ENCODE measurements around the gene GPC6.

The GPC6 gene

DNA sequence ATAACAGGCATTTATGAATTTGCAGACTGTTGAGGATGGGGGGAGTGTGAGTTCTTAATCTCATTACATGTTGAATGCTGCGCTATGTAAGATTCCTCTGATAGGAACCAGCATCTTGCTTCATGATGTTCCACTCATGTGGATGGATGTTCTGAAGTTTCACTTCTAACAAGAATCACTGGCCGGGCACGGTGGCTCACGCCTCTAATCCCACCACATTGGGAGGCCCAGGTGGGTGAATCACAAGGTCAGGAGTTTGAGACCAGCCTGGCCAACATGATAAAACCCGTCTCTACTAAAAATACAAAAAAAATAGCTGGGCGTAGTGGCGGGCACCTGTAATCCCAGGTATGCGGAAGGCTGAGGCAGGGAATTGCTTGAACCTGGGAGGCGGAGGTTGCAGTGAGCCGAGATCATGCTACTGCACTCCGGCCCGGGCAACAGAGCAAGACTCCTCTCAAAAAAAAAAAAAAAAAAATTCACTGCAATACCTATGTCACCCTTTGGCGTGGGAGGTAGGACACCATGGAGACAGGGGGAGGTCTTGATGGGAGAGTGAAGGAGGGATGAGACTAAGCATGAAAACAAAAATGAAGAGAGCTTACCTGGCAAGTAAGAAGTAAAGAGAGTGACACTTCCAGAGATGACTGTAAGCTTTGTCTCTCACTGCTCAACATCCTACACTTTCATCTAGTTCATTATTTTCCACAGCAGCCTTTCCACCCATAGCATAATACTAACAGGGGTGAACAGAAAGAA, 1119.8 kb downstream of the GPC6 start:
- no peak for DNase-seq (ENCODE audit: low read depth)

DNA sequence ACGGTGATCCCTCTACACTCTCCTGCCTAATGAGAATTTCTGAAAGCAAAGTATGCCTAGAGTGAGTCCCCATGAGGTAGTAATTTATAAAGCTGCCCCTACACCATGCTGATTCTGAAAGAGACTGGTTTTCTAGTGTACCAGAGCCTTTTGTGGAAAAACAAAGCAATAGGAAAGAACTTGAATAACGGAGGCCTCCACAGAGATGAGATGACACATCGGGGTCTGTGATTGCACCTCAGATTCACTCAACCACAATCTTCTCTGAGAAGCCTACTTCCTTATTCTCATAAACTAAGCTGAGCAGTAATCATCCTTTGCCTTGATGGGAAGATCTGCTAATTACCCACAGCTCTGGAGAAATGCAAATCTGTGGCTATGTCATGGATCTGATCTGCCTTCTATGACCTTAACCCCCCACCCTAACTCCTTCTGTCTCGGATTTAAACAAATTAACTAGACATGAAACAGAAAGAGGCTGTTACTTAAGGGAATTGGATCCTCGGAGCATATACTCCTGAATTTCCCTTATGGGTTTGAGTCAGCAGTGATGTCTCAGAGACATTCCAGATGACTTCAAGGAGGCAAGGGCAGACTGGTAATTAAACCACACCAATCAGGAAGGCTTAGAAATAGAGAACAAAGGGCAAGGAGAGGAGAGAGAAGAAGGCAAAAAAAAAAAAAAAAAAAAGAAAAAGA, 1124.8 kb downstream of the GPC6 start:
- DNase-seq (ENCODE audit: low read depth): peak; percentile 93

DNA sequence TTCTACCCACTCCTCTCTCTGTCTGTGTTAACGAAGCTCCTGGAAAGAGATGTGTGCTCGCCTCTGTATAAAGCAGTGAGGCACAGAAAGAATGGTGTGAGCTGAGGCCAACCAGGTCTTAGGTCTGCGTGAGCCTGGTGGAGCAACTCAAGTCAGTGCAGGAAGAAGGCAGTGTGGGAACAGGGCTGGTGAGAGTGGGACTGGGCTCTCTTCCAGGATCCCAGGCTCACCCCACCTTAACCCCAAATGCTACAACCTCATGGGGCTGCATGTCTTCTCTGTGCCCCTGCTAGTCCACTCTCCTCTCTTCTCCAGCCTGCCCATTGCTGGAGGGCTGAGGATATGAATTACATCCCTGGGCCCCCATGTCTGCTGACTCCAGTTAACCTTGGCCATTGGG, 1125.5 kb downstream of the GPC6 start:
- DNase-seq (ENCODE audit: low read depth): peak; percentile 80

DNA sequence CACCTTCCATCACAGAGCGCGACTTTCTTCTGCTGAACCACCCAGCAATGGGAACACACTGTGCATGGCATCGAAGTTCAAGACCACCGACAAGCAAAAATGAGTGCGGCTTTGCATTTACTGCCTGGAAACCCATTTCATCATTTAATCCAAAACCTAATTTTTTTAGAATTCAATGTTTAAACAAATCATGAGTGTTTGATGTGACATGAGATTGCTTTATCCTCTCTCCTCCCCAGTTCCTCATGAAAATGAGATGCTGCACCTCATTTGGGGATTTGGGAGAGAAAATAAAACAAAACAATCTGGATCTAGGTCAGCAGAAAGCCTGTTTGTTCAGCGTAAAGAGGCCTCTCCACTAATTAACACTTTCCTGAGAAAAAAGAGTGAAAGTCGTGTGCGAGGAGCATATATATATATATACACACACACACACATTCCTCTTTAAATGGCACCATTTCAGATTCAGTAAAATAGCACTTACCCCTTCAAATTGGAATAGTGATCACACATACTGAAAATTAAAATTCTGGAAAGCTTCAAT, 1126.6 kb downstream of the GPC6 start:
- DNase-seq (ENCODE audit: low read depth): no peak

DNA sequence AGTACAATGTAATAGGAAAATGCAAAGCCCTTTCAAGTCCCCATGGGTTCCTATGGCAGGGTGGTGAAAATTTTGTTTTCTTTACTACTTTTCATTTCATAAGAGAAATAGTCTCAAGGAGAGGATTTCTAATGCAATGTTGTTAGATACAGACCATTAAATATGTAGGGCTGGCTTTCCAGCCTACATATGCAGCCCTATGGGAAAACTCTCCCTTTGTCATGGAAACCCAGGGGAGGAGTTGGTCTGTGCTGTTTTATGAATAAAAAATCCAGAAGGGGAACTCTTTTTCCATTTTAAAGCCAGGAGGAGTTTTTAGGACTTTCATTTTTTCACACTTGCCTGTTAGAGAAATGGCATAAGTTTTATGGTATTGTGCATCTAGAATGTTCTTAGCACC, 1133.3 kb downstream of the GPC6 start:
- DNase-seq (ENCODE audit: low read depth): no peak

DNA sequence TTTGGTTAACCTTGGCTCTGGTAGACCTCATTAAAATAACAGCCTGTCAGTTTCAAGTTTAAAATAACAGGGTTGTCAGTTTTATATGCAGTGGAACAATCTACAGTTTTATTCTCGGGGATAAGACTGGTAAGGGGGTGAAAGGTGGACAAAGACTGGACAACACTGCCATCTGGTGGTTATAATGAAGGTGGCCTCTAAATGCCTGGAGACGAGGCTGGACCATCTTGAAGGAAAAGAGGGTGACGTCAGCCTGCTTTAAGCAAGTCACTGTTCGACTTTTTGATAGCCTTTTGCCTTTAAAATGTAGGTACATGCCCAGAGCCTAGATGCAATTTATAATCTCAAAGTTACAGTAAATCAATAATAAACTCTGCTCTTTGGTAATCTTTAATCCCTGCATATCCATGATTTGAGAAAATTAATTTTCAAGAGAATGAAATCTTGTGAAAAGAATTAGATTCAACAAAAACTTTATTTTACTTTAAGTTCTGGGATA, 1135.9 kb downstream of the GPC6 start:
- DNase-seq (ENCODE audit: low read depth): peak; percentile 90

DNA sequence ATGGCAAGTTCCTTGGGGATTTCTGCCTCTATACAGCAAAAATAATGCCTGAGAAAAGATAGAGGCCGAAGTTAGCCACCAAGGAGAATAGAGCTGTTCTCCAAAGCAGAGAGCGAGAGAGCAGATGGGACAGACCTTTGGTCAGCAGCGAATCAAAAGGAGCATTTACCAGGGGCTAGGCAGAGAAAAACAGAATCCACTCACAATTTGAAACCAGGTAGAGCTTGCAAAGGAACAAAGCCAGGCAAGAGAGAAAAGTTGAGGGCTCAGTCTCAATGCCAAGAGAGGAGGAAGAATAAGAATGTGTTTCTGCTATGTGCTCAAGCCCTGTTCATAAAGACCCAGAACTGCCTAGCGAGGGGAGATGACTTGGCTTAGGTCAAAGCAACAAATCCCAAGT, 1140.1 kb downstream of the GPC6 start:
- no peak for DNase-seq (ENCODE audit: low read depth)

DNA sequence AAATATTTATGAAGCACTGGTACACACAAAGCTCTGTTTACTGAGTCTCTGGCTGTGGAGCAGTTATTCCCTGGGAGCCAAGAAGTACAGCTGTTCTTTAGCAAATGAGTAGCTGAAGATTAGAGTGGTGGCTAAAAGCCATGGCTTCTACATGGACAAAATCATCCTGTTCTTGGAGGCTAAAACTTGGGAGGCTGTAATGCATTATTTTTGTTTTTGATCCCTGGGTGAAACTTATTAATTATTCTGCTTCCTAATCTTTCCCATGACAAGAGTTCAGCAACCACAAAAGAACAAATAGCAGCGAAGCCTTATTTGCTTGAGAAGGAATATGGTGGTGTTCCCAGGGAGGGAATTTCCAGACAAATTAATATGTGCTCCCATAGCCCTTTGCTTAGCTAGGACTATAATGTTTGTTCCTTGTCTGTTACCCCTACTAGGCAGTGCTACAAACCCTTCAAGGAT, 1143.4 kb downstream of the GPC6 start:
- DNase-seq (ENCODE audit: low read depth): peak; percentile 34

DNA sequence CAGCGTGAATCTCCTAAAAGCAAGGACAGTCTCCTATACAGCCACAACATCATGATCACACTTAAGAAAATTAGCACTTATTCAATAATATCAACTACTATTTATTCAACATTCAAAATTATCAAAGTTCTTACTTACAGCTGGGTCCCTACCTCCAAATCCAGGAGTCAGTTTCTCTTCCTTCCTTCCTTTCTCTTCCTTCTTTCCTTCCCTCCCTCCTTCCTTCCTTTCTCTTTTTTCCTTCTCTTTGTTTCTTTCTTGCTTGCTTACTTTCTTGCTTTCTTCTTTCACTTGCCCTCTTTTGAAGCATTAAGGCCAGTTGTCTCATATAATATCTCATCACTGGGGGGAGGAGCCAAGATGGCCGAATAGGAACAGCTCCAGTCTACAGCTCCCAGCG, 1145.2 kb downstream of the GPC6 start:
- DNase-seq (ENCODE audit: low read depth): no peak

DNA sequence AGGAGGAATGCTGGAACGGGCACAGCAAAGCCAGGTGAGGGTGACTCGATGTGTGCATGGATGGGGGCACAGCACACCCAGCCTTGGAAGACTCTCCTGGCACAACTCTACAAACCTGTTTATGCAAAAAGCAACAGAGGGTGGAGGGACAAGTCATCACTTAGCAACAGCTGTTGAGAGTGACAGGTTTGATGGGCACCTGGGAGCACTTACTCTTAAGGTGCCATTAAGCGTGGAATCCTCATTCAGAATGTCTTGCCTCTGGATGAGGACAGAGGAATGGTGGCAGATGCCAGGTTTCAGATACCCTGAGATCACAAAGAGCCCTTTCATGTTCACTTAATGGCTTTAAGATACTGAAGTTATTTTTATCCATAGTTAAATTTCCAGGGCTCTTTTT, 1155.9 kb downstream of the GPC6 start:
- no peak for DNase-seq (ENCODE audit: low read depth)

DNA sequence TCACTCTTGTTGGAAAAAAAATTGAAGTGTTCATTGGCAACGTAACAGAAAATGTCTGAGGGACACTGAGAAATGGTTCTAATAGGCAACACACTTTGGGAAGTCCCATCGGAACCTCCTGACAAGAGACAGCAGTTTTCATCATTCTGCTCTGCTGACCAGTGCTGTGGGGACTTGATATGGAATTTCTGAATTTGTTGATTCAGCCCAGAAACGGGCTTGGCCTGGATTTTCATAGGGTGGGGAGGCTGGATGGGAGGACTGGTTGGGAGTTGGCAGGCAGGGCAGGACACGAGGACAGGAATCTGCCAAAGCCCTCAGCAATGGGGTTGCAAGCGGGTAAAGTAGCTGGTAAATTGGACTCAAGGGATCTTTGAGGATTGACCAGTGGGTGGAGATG, 1156.4 kb downstream of the GPC6 start:
- DNase-seq (ENCODE audit: low read depth): no peak

DNA sequence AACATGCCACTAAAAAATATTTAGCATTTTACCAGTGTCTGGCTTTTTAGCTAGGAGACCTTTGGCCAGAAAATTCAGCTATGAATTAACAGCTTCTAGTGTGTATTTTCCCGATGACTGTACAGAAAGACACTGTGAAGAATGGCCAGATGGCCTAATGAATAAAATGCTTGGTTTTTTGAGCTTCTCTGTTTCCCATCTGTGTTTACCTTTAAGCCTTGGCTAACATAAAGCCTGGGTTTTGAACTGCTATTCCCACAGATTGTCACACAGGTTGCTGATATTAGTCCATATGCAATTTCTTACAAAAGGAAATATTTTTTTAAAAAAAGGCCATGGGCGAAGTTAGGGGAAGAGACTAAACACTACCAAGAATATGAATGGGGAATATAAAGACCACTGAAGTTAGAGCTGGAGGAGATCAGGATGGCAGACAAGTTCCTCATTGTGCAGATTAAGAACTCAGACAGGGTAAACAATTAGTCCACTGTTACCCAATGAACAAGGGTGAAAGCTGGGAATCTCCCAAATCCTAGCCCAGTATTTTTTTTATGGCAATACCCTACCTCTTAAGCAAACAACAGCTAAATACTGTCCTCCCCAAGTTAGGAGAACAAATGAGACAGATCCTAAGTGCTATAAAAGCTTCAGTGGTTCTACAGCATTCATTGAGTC, 1157.8 kb downstream of the GPC6 start:
- no peak for DNase-seq (ENCODE audit: low read depth)

DNA sequence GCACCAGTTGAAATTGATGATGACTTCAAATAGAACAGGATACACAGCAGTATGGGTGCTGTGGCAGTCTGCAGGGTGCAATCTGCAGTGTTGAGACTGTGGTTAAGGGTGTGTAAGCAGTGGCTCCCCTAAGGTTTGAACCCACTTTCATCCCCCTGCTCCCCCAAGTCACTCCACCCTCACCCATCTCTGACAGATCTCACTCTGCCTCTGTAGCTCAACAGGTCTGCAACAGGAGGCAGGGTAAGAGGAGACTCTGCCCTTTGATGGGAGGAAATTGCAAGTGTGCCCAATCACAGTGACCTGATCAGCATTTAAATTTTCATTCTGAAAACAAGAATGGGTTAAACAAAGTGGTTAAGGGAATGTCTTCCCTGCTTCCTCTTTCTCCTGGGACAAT, 1160.4 kb downstream of the GPC6 start:
- no peak for DNase-seq (ENCODE audit: low read depth)

DNA sequence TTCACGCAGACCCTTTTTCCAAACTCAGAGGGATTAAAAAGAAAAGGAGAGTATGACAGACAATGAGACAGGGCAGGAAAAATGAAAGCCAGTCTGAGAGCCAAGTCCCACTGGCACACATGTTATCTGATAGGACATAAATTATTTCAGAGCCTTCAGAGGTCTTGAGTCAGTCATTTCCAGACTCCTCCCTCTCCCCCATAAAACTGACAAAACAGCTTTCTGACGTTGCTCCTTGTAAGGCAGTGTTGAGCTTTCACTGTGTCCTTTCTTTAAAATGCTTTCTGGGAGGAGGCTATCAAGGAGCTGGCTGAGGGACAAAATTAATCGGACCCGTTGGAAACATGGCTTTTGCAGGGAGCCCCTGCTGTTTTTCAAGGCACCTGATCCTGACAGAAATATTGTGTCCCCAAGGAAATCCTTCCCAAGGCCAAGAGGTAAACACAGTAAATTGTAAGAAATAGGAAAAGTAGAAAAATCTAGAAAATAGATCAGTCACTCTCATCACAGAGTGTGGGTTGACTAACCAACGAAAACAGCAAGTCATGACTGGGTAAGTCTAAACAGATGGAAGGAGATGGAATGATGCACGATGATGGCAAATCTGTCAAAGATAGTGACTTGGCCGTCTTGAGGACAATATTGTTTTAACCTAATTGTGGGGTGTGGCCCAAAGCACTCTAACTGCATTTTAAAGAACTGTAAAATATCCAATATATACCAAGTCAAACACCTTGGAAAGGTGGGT, 1163.2 kb downstream of the GPC6 start:
- peak; percentile 70 for DNase-seq (ENCODE audit: low read depth)

DNA sequence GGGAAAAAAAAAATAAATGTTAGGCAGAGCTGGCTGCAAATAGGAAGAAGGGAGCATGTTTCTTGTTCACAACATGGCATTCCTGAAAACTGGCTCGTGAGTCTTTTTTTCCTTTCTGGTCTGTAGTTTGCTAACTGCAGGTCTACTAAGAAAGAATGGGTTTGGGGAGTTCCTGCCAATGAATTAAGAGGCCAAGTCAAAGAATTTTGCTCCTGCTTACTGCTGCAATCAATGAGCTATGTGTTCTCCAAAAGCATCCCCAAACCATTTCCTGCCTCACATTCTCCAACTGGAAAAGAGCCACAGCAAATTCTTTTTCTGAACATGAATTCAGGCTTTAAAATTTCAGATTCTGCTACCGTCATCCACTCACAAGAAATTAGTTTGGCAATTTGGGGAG, 1164.3 kb downstream of the GPC6 start:
- DNase-seq (ENCODE audit: low read depth): no peak

DNA sequence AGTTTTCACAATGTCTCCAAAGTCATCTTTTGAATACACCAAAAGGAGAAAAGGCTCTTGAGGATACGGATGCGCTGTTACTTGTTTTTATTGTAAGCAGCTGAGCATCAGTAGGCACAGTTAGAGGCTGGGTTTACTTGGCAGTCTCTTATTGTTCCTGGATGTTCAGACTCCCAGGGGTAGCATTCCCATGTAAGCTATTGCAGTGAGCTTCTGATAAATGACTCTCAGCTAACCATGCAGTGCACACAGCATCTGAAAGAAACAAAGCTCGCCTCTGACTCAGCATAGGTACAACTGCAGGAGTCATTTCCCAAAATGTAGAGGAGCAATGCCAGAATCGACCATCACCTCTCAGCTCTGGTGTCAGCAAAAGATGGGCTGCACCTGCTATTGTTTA, 1168.1 kb downstream of the GPC6 start:
- no peak for DNase-seq (ENCODE audit: low read depth)

DNA sequence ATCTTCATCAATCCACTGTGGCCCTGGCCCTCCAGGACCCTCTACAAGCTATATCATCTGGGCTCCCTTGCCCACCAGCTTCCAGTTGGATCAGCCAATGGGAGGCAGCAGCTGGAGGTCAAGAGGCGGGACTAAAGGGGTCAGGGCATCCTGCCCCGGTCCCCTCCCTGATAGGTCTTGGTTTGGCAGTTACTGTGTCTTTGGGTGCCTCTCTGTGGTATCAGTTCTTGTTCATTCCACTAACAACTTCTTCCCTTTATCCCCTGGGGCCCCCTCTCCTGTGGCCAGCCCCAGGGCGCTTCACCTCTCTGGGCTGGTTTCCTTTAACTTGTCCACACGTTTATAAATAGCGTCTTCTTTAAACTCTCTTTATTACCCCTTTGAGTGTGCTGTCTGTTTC, 1169.3 kb downstream of the GPC6 start:
- no peak for DNase-seq (ENCODE audit: low read depth)

DNA sequence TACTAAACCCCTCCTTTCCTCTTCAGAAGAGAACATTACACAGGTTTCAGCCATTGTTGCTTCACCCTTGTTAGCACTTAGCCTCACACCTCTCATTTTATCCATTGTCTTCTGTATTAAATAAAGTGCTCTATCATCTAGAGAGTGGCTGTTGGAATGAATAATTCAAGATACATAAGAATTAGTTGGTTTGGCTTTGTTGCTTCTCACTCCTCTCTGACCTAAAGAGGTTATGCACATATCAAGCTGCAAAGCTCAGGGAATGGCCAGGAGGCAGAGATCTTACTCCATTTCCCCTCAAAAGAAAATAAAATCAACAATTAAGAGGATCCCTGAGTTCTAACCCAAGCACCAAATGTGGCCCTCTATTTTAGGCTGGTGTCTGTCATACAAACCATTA, 1173.2 kb downstream of the GPC6 start:
- DNase-seq (ENCODE audit: low read depth): no peak

DNA sequence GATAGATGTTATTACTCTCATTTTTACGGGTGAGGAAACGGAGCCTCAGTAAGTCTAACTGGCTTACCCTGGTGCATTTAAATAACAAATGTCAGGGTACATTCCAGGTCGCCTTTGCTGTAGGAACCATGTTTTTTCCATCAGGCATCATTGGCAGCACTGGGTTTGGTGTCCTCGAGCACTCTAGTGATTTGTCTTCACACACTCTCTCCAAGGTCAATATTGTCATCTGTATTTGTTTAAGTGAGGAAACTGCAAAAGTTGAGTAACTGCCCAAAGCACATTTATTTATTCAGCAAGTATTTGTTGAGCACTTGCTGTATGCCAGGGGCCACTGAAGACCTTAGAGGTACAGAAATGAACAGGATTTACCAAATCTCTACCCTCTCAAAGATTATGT, 1174.3 kb downstream of the GPC6 start:
- DNase-seq (ENCODE audit: low read depth): no peak

DNA sequence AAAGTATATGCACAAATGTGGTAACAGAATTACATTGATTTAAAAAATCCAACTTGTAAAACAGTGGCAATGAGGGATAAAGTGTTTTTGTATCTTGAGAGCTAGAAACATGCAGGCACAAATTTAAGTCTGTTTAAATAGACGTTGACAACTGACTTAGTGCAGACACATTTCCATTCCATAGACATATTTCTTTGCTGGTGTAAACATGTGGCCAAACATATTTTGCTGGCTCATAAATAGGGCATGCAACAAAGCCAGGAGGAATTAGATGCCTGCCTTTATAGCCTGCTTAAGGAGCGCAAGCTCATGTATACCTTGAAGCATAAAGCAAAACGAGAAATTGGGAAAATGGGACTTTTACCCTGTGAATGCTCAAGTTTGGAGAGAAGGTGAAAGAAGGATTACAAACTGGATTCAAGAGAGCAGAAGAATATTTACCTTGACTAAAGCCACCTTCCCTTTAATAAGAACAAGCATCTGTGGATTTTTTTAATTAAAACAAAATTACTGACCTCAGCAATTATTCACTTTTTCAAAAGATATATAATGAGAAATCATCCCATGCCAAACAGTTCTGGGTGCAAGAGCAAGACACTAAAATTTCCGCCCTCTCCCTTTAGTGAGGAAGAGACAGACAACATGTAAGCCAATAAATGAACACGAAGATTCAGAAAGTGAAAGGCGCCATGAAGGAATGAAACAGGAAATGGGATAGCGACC, 1181.9 kb downstream of the GPC6 start:
- peak; percentile 71 for DNase-seq (ENCODE audit: low read depth)

DNA sequence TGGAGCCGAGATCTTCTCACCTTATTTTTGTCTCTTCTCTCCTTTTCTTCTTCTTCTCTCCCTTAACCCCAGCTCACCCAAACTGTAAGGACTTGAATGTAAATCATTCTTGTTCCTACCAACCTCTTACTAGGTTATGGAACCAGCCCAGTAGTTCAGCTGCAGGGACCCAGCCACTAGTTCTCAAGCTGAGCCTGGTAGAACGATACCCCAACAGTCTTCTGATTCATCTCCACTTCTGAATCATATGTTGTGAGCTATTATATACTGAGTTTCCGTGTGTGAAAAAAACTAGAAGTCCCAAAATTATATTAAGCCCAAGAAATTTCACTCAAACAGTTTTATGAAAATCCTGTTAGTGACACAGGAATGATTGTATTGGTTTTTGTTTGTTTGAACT, 1185.1 kb downstream of the GPC6 start:
- DNase-seq (ENCODE audit: low read depth): no peak
